SK-N-MC (cell line): ENCODE measurements around the gene PARD6B.

Experiments
- EZH2 ChIP-seq: fragments of 200-600 bp; sonication (generic); IDR thresholded peaks from one replicate; pipeline ENCODE4 v1.6.1; 2017; ENCODE audit warnings: antibody characterized with exemption
- FOXP2 ChIP-seq: optimal IDR thresholded peaks from 2 replicates; pipeline ENCODE3; 2011; ENCODE audit warnings: mild to moderate bottlenecking, moderate library complexity; ENCODE audit not compliant: insufficient read depth; ENCODE audit errors: extremely low read length, control extremely low read depth
- POLR2AphosphoS5 ChIP-seq: IDR thresholded peaks from 2 replicates; pipeline ENCODE4 v1.6.1; 2012; ENCODE audit warnings: mild to moderate bottlenecking, low read depth, low read length, borderline replicate concordance

GRCh38 chr20:50774515-50774914, 43.1 kb downstream of the PARD6B start:
- no peak for TF ChIP-seq EZH2
- TF ChIP-seq POLR2AphosphoS5: no peak
- TF ChIP-seq FOXP2: no peak
